Calu3 (cell line): ENCODE data around the gene TOP3B. TPM values are rescaled to one million over a fixed set of nuclear protein-coding genes. Genes with fewer than 3 reads are reported as not detected.

Source experiments
- BruUV-seq: library from RNA; stranded (reverse); fragments of 400-500 nt; replicated peaks from 2 replicates; lab custom pipeline; 2021; lab: Mats Ljungman, UMichigan
- CTCF ChIA-PET: fragments of 300-600 bp; sonication (Branson Sonifier 250); formaldehyde crosslinking; loops from one replicate; lab custom pipeline; 2022; ENCODE audit warnings: antibody characterized with exemption; lab: Charles Lee
- DNase-seq: peaks from one replicate; pipeline ENCODE4 v3.0.0; 2022
- H3K27ac Mint-ChIP-seq: one replicate; pipeline ENCODE4 v1.8.0; 2022; ENCODE audit warnings: mixed read lengths; ENCODE audit not compliant: unreplicated experiment
- H3K27me3 Mint-ChIP-seq: one replicate; pipeline ENCODE4 v1.8.0; 2022; ENCODE audit warnings: mixed read lengths; ENCODE audit not compliant: unreplicated experiment
- H3K36me3 Mint-ChIP-seq: one replicate; pipeline ENCODE4 v1.8.0; 2022; ENCODE audit warnings: mild to moderate bottlenecking, moderate library complexity, mixed read lengths; ENCODE audit not compliant: insufficient read depth, unreplicated experiment
- H3K4me1 Mint-ChIP-seq: one replicate; pipeline ENCODE4 v1.8.0; 2022; ENCODE audit warnings: mild to moderate bottlenecking, low read depth, mixed read lengths; ENCODE audit not compliant: unreplicated experiment
- H3K4me3 Mint-ChIP-seq: one replicate; pipeline ENCODE4 v1.8.0; 2022; ENCODE audit warnings: mild to moderate bottlenecking, low read depth, moderate library complexity, mixed read lengths; ENCODE audit not compliant: unreplicated experiment
- H3K9me3 Mint-ChIP-seq: one replicate; pipeline ENCODE4 v1.8.0; 2022; ENCODE audit warnings: low read depth, mixed read lengths; ENCODE audit not compliant: unreplicated experiment
- intact Hi-C: fragments of 100-400 bp; cut with micrococcal nuclease; formaldehyde crosslinking; loops from one replicate; pipeline ENCODE4 v1.10.0; 2022; ENCODE audit not compliant: unreplicated experiment
- total RNA-seq: library from RNA; stranded (reverse); gene quantifications from 2 replicates; pipeline ENCODE4 v1.2.3, GENCODE V29; 2022
- TF ChIP-seq, protein P1 (sequence below): fragments of 200-600 bp; IDR thresholded peaks from one replicate; pipeline ENCODE4 v1.8.0; 2022; ENCODE audit warnings: antibody characterized with exemption; ENCODE audit not compliant: unreplicated experiment

TOP3B gene
- total RNA-seq, 1 experiment from 2014 or later, result 45.1 TPM

DNA sequence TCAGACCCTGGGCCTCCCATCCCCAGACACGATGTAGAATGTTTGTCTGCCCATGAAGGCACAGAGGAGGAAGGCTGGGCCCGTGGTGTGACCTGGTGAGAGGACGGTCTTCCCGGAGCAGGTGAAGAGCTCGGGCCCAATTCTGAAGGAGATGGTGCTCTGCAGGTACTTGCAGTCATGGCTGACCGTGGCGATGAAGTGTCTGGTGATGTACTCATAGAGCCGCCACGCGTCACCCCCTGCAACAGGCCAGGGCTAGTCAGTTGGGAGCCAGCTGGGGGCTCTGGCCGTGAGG is 20.0 kb downstream of the TOP3B start:
- H3K4me1 Mint-ChIP-seq, result peaks cover 9% of the 10 kb centered on the region

DNA sequence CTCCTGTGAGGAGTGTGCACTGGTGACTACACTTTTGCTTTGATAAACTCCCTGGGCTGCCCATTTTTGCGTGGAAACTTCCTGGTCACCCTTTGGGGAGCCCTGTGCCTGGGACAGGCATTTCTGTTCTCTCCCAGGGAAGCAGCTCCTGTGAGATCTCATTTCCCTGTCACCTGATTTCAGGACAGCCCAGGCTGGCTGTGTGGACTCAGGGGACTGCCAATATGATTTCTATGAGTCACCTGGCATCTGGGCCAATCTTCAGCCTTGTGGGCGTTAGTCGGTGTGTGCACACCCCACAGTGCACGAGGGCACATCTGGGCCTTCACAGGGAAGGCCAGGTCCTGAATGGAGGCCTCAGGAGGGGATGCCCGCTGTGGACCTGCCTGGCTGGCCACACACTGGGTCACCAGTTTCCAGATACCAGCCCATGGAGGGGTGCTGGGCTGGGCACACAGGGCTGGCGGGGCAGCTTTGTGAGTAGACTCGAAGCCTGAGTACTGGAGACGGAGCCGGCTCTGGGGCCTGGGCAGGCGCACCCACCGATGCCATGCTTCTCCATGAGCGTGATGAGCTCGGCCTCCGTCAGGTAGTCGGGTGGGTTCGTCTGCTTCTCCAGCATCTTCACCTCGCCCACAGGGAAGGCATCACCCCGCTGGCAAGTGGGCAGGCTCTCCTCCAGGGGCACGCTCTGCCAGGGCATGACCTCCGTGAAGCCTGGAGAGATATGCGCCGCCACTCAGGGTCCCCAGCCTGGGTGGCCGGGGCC is 20.5 kb downstream of the TOP3B start:
- Mint-ChIP-seq H3K27ac (peak overlapping the region; percentile 44), H3K9me3 (no peaks in the 10 kb centered on the region), H3K4me1 (peaks cover 9% of the 10 kb centered on the region), H3K27me3 (no peaks in the 10 kb centered on the region), H3K36me3 (peaks cover 44% of the 10 kb centered on the region), H3K4me3 (no peak overlapping the region)
- DNase-seq, result peak; percentile 53
- BruUV-seq, result no TSS peak
- intact Hi-C loops, result no loop called here
- CTCF ChIA-PET, result interaction anchor here (1.2 kb wide), 1 partner anchor 10 kb away, joined by 4 read pairs; the partner anchor contains the start of gene PPM1F
- TF ChIP-seq, protein P1, sequence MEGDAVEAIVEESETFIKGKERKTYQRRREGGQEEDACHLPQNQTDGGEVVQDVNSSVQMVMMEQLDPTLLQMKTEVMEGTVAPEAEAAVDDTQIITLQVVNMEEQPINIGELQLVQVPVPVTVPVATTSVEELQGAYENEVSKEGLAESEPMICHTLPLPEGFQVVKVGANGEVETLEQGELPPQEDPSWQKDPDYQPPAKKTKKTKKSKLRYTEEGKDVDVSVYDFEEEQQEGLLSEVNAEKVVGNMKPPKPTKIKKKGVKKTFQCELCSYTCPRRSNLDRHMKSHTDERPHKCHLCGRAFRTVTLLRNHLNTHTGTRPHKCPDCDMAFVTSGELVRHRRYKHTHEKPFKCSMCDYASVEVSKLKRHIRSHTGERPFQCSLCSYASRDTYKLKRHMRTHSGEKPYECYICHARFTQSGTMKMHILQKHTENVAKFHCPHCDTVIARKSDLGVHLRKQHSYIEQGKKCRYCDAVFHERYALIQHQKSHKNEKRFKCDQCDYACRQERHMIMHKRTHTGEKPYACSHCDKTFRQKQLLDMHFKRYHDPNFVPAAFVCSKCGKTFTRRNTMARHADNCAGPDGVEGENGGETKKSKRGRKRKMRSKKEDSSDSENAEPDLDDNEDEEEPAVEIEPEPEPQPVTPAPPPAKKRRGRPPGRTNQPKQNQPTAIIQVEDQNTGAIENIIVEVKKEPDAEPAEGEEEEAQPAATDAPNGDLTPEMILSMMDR, result no peak

More for the DNA sequence above, 20.0 kb downstream of the TOP3B start:
- no TSS peak for BruUV-seq
- intact Hi-C loops, result no loop called here
- H3K27ac Mint-ChIP-seq, result no peak overlapping the region
- H3K4me3 Mint-ChIP-seq, result no peak overlapping the region
- no peak for DNase-seq
- no peaks in the 10 kb centered on the region for H3K27me3 Mint-ChIP-seq
- CTCF ChIA-PET, result interaction anchor here (1.2 kb wide), 1 partner anchor 10 kb away, joined by 3 read pairs; no protein-coding TSS in a partner anchor
- no peaks in the 10 kb centered on the region for H3K9me3 Mint-ChIP-seq
- peaks cover 48% of the 10 kb centered on the region for H3K36me3 Mint-ChIP-seq
- TF ChIP-seq, protein P1, result no peak

DNA sequence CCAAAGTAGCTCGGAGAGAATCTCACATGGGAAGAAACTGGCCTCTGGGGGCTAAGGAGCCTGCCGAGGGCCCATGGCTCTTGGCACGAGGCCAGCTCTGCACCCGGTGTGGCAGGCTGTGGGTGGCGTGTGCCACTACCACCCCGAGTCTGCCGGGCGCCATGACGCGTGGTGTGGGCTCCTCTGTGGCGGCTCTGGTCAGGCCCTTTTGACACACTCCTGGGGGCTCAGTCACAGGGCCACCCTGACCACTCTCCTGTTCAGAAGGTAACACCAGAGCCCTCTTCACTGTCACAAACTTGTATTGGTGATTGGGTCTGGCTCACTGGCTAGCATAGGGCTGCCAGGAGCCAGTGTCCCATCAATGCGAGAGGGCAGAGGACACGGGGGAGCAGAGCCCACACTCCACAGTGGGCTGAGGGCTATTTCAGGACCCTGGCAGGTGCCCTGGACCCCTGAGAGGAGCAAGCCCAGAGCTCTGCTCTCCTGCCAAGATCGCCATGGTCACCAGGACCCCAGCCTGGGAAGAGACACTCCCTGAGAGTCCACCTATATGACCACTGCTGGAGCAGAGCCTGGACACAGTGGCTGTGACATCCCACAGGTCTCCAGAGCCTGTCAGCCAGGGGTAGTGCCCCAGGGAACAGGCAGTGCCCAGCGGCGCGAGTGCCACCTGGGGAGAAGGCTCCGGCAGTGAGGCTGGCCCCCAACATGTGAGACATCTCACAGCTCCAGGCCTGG is 21.3 kb downstream of the TOP3B start:
- BruUV-seq, result no TSS peak
- Mint-ChIP-seq H3K27ac (peak overlapping the region; percentile 44), H3K9me3 (no peaks in the 10 kb centered on the region), H3K4me3 (no peak overlapping the region), H3K4me1 (peaks cover 9% of the 10 kb centered on the region), H3K36me3 (peaks cover 42% of the 10 kb centered on the region), H3K27me3 (no peaks in the 10 kb centered on the region)
- intact Hi-C loops, result no loop called here
- TF ChIP-seq, protein P1, result no peak
- CTCF ChIA-PET, result interaction anchor here (1.2 kb wide), 1 partner anchor 9 kb away, joined by 4 read pairs; the partner anchor contains the start of gene PPM1F
- DNase-seq, result no peak

DNA sequence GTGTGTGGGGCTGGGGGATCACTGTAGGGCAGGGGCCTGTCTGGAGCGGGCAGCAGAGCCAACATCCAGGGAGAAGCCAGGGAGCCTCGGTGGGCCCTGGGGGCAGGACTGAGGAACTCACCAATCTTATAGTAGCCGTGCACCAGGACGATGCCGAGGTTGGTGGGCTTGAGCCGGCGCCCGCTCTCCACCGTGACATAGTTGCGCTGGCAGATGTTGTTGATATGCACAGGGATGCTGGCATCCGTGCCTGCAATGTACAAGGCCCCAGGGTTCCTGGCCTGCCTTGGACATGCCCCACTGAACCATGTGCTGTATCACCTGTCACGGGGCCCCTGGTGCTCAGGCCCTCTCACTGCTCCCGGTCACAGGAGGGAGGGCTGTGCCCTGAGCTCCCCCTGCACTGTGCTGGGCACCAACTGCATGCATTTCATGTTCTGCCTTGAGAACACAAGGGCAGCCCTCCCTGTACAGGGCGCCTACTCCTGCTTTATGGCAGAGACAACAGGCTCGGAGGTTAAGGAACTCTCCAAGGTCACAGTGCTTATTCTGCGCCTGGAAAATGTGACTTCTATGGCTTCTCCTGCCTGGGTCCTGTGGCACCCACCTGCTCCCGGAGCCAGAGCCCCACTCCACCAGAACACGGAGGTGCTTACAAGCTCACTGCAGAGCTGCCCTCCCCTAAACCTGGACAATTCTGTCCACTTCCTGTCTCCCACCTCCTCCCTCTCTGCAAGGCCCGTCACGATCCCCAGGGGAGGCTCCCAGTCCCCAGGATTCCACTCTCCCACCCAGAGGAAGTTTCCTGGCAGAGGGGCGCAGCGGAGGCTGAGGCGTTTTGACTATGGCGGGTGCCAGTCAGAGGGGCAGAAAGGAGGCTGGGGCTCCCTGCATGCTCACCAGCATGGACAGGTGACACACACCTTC is 22.1 kb downstream of the TOP3B start:
- intact Hi-C loops, result no loop called here
- no peaks in the 10 kb centered on the region for H3K9me3 Mint-ChIP-seq
- DNase-seq, result no peak
- no peak overlapping the region for H3K4me3 Mint-ChIP-seq
- no peak overlapping the region for H3K27ac Mint-ChIP-seq
- peaks cover 42% of the 10 kb centered on the region for H3K36me3 Mint-ChIP-seq
- TF ChIP-seq, protein P1, result no peak
- peaks cover 9% of the 10 kb centered on the region for H3K4me1 Mint-ChIP-seq
- no peaks in the 10 kb centered on the region for H3K27me3 Mint-ChIP-seq
- CTCF ChIA-PET, result no interaction called here
- no TSS peak for BruUV-seq
